IMR-90 (cell line): ENCODE measurements around the gene CRAMP1. TPM values are rescaled to one million over a fixed set of nuclear protein-coding genes. Genes with fewer than 3 reads are reported as not detected.

Source experiments
- ATAC-seq: fragments of 200-7000 bp; cut with Tn5 transposase; 2 replicates; pipeline ENCODE4 v1.9.1; 2020; ENCODE audit warnings: low read depth, mild to moderate bottlenecking, moderate library complexity
- BruUV-seq: library from RNA; stranded (reverse); fragments of 400-500 nt; replicated peaks from 2 replicates; lab custom pipeline; 2021; lab: Mats Ljungman, UMichigan
- CTCF ChIA-PET: fragments of 300-600 bp; formaldehyde crosslinking; extraction: SDS; loops from one replicate; lab custom pipeline; 2021; ENCODE audit warnings: antibody characterized with exemption; lab: Yijun Ruan, JAX
- POLR2A ChIA-PET: fragments of 300-600 bp; sonication (Branson Sonifier 250); formaldehyde crosslinking; loops from one replicate; lab custom pipeline; 2022; ENCODE audit warnings: antibody characterized with exemption; ENCODE audit not compliant: unreplicated experiment; lab: Charles Lee
- DNase-seq: peaks from one replicate; pipeline ENCODE4 v3.0.0; 2013
- H2AFZ ChIP-seq: replicated peaks from 2 replicates; pipeline ENCODE3; 2013; ENCODE audit warnings: low read length, mild to moderate bottlenecking; ENCODE audit not compliant: poor library complexity
- H2AK5ac ChIP-seq: 2 replicates; pipeline ENCODE4 v1.6.1; 2013; ENCODE audit warnings: low read depth, low read length, inconsistent platforms
- H2AK9ac ChIP-seq: replicated peaks from 2 replicates; pipeline ENCODE3; 2013; ENCODE audit warnings: mild to moderate bottlenecking, low read depth, low read length, moderate library complexity; ENCODE audit not compliant: poor library complexity
- H2BK120ac ChIP-seq: 2 replicates; pipeline ENCODE4 v1.6.1; 2013; ENCODE audit warnings: low read depth, low read length, inconsistent platforms
- H2BK15ac ChIP-seq: 3 replicates; pipeline ENCODE4 v1.6.1; 2013; ENCODE audit warnings: low read depth, low read length, inconsistent platforms
- H2BK20ac ChIP-seq: 2 replicates; pipeline ENCODE4 v1.6.1; 2013; ENCODE audit warnings: low read depth, mild to moderate bottlenecking, inconsistent platforms, low read length, moderate library complexity
- H2BK5ac ChIP-seq: 2 replicates; pipeline ENCODE4 v1.6.1; 2013; ENCODE audit warnings: mild to moderate bottlenecking, low read depth, low read length, inconsistent platforms; ENCODE audit not compliant: poor library complexity, severe bottlenecking
- H3K14ac ChIP-seq: replicated peaks from 2 replicates; pipeline ENCODE4 v1.6.1; 2013; ENCODE audit warnings: low read depth, low read length, inconsistent platforms
- H3K18ac ChIP-seq: 2 replicates; pipeline ENCODE4 v1.6.1; 2013; ENCODE audit warnings: low read depth, low read length, control low read depth
- H3K23ac ChIP-seq: 2 replicates; pipeline ENCODE4 v1.6.1; 2013; ENCODE audit warnings: low read depth, low read length, inconsistent platforms
- H3K27ac ChIP-seq: 2 replicates; pipeline ENCODE4 v1.5.1; 2013; ENCODE audit warnings: mild to moderate bottlenecking, control low read depth, low read length; ENCODE audit not compliant: insufficient read depth
- H3K27me3 ChIP-seq: 2 replicates; pipeline ENCODE4 v1.6.1; 2013; ENCODE audit warnings: low read length; ENCODE audit not compliant: control insufficient read depth, insufficient read depth
- H3K36me3 ChIP-seq: 2 replicates; pipeline ENCODE4 v1.6.1; 2013; ENCODE audit warnings: low read length, mixed read lengths; ENCODE audit not compliant: control insufficient read depth, insufficient read depth
- H3K4ac ChIP-seq: 2 replicates; pipeline ENCODE4 v1.6.1; 2013; ENCODE audit warnings: low read depth, low read length, inconsistent platforms
- H3K4me1 ChIP-seq: 2 replicates; pipeline ENCODE4 v1.6.1; 2013; ENCODE audit warnings: low read length, mixed read lengths; ENCODE audit not compliant: control insufficient read depth, insufficient read depth
- H3K4me2 ChIP-seq: 2 replicates; pipeline ENCODE4 v1.6.1; 2013; ENCODE audit warnings: low read depth, mild to moderate bottlenecking, control low read depth, low read length, moderate library complexity
- H3K4me3 ChIP-seq: 2 replicates; pipeline ENCODE4 v1.5.1; 2013; ENCODE audit warnings: low read depth, mild to moderate bottlenecking, control low read depth, low read length, moderate library complexity; ENCODE audit not compliant: insufficient read depth
- H3K56ac ChIP-seq: 2 replicates; pipeline ENCODE4 v1.6.1; 2013; ENCODE audit warnings: low read length, inconsistent platforms; ENCODE audit not compliant: insufficient read depth; ENCODE audit errors: extremely low read depth
- H3K79me1 ChIP-seq, 2 experiments: 2 replicates each; pipeline ENCODE4 v1.6.1; 2013; ENCODE audit warnings: low read length in 2 of 2, inconsistent platforms in 1 of 2, low read depth in 1 of 2
- H3K9ac ChIP-seq: 2 replicates; pipeline ENCODE4 v1.6.1; 2013; ENCODE audit warnings: low read depth, low read length, control low read depth
- H3K9me1 ChIP-seq: 2 replicates; pipeline ENCODE4 v1.6.1; 2013; ENCODE audit warnings: low read length, inconsistent platforms; ENCODE audit not compliant: insufficient read depth
- H3K9me3 ChIP-seq: 2 replicates; pipeline ENCODE4 v1.6.1; 2013; ENCODE audit warnings: low read length; ENCODE audit not compliant: control insufficient read depth, insufficient read depth
- H4K20me1 ChIP-seq: 2 replicates; pipeline ENCODE4 v1.6.1; 2013; ENCODE audit warnings: low read length, inconsistent platforms; ENCODE audit not compliant: insufficient read depth
- H4K5ac ChIP-seq: 2 replicates; pipeline ENCODE4 v1.6.1; 2013; ENCODE audit warnings: mild to moderate bottlenecking, low read depth, low read length, control low read depth
- H4K8ac ChIP-seq, 2 experiments: 2 replicates each; pipeline ENCODE4 v1.6.1; 2013; ENCODE audit warnings: low read depth in 2 of 2, low read length in 2 of 2, control low read depth in 1 of 2, inconsistent platforms in 1 of 2
- H4K91ac ChIP-seq: 2 replicates; pipeline ENCODE4 v1.6.1; 2013; ENCODE audit warnings: low read depth, low read length, inconsistent platforms; ENCODE audit not compliant: insufficient read depth
- CEBPB ChIP-seq: IDR thresholded peaks from 2 replicates; pipeline ENCODE4 v1.6.1; 2012; ENCODE audit warnings: low read depth, low read length, improper control_type of control experiment
- FOS ChIP-seq: fragments of 150-350 bp; IDR thresholded peaks from 2 replicates; pipeline ENCODE4 v1.6.1; 2016; ENCODE audit warnings: low read depth, low read length
- MAFK ChIP-seq: IDR thresholded peaks from 2 replicates; pipeline ENCODE4 v1.6.1; 2012; ENCODE audit warnings: low read depth, low read length, improper control_type of control experiment
- SMC3 ChIP-seq: fragments of 150-350 bp; IDR thresholded peaks from 2 replicates; pipeline ENCODE4 v1.6.1; 2016; ENCODE audit warnings: low read depth, mild to moderate bottlenecking, antibody characterized with exemption, low read length, moderate library complexity
- WGBS, 2 experiments: methylation state at CpG; one replicate each; pipeline versions ENCODE4 v1.1.5 to v1.1.7; 2013; ENCODE audit warnings: missing lambda C conversion rate in 2 of 2; ENCODE audit not compliant: insufficient read length in 1 of 2; ENCODE audit errors: extremely low coverage in 2 of 2; 5-methylcytosine and 5-hydroxymethylcytosine counted together
- dilution Hi-C: fragments of 300-500 bp; cut with HindIII; formaldehyde crosslinking; loops from one replicate; pipeline ENCODE4 v1.14.3; 2018; ENCODE audit warnings: low sequenced_read_pairs; ENCODE audit not compliant: unreplicated experiment
- in situ Hi-C: fragments of 300-500 bp; cut with MboI; formaldehyde crosslinking; loops from 3 replicates; pipeline ENCODE4 v1.14.3; 2019; ENCODE audit warnings: low sequenced_read_pairs, inconsistent platforms, mixed read lengths
- intact Hi-C: fragments of 100-400 bp; cut with micrococcal nuclease; formaldehyde crosslinking; loops from 2 replicates; pipeline ENCODE4 v1.10.0; 2022
- polyA plus RNA-seq, 3 experiments: library from polyadenylated mRNA; depleted of rRNA; stranded (reverse); fragments of >200 nt; gene quantifications; 2 replicates each; pipeline ENCODE4 v1.2.3, GENCODE V29; 2012; ENCODE audit warnings: low replicate concordance in 1 of 3
- total RNA-seq: library from RNA; depleted of rRNA; stranded (reverse); fragments of >200 nt; gene quantifications from 2 replicates; pipeline ENCODE4 v1.2.3, GENCODE V29; 2012
- TF ChIP-seq, protein P1 (sequence below): conservative IDR thresholded peaks from 2 replicates; pipeline ENCODE4 v1.5.1; 2012; ENCODE audit warnings: mild to moderate bottlenecking, low read depth, low read length, improper control_type of control experiment
- TF ChIP-seq, protein P2 (sequence below): fragments of 150-350 bp; IDR thresholded peaks from 2 replicates; pipeline ENCODE4 v1.6.1; 2016; ENCODE audit warnings: low read depth, mild to moderate bottlenecking, low read length, moderate library complexity, borderline replicate concordance

The CRAMP1 gene
- total and polyA plus RNA-seq, 2 of the 4 experiments (the other 2 are of a cell fraction), result 3.2 to 12.0 TPM

DNA sequence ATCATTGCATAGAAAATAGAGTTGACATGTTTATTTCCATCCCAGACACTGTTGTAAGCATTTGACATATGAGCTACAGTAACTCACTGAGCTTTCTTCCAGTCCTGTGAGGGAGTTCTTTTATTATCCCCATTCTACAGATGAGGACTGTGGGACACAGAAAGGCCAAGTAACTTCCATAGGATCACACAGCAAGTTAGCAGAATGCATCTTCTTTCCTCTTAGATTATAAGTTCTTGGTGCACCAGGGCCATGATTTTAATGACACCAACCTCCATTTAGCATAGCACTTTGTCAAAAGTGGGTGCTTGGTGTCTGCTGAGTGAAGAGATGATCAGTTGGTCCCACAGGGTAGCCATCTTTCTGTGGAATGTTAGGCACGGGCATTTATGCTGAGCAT is 78.7 kb downstream of the CRAMP1 start:
- no peak overlapping the region for H4K8ac ChIP-seq
- in situ Hi-C loops, result no loop called here
- no peak overlapping the region for H3K56ac ChIP-seq
- no peak overlapping the region for H3K14ac ChIP-seq
- DNase-seq (no peak), ATAC-seq (no peak)
- TF ChIP-seq SMC3 (no peak), CEBPB (no peak), FOS (no peak), MAFK (no peak)
- TF ChIP-seq, protein P1, sequence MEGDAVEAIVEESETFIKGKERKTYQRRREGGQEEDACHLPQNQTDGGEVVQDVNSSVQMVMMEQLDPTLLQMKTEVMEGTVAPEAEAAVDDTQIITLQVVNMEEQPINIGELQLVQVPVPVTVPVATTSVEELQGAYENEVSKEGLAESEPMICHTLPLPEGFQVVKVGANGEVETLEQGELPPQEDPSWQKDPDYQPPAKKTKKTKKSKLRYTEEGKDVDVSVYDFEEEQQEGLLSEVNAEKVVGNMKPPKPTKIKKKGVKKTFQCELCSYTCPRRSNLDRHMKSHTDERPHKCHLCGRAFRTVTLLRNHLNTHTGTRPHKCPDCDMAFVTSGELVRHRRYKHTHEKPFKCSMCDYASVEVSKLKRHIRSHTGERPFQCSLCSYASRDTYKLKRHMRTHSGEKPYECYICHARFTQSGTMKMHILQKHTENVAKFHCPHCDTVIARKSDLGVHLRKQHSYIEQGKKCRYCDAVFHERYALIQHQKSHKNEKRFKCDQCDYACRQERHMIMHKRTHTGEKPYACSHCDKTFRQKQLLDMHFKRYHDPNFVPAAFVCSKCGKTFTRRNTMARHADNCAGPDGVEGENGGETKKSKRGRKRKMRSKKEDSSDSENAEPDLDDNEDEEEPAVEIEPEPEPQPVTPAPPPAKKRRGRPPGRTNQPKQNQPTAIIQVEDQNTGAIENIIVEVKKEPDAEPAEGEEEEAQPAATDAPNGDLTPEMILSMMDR, result no peak
- TF ChIP-seq, protein P2, sequence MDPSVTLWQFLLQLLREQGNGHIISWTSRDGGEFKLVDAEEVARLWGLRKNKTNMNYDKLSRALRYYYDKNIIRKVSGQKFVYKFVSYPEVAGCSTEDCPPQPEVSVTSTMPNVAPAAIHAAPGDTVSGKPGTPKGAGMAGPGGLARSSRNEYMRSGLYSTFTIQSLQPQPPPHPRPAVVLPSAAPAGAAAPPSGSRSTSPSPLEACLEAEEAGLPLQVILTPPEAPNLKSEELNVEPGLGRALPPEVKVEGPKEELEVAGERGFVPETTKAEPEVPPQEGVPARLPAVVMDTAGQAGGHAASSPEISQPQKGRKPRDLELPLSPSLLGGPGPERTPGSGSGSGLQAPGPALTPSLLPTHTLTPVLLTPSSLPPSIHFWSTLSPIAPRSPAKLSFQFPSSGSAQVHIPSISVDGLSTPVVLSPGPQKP, result no peak
- peaks cover 36% of the 10 kb centered on the region for H3K36me3 ChIP-seq
- ChIA-PET POLR2A (no interaction called here), CTCF (interaction anchor here (1.2 to 1.3 kb wide), 2 partner anchors 14 to 16 kb away, joined by 5 to 7 read pairs; partner anchors contain the start of gene MAPK8IP3)
- H4K91ac ChIP-seq, result no peak overlapping the region
- H2AK5ac ChIP-seq, result no peak overlapping the region
- H2BK15ac ChIP-seq, result no peak overlapping the region
- H3K27ac ChIP-seq, result no peak overlapping the region
- H2BK120ac ChIP-seq, result no peak overlapping the region
- no peak overlapping the region for H3K23ac ChIP-seq
- dilution Hi-C loops, result no loop called here
- no peak overlapping the region for H3K4me3 ChIP-seq
- peaks cover 10% of the 10 kb centered on the region for H3K4me1 ChIP-seq
- no peaks in the 10 kb centered on the region for H3K27me3 ChIP-seq
- peaks cover 5% of the 10 kb centered on the region; the same call in 1 of the 2 replicates for H3K9me1 ChIP-seq
- no peak overlapping the region for H3K18ac ChIP-seq
- no peak overlapping the region for H2AFZ ChIP-seq
- H3K9ac ChIP-seq, result no peak overlapping the region
- BruUV-seq, result no TSS peak
- no peaks in the 10 kb centered on the region; the same call in 1 of the 2 replicates for H3K9me3 ChIP-seq
- H2AK9ac ChIP-seq, result no peak overlapping the region
- no peak overlapping the region for H2BK20ac ChIP-seq
- peaks cover 41 to 83% of the 10 kb centered on the region in 2 experiments for H3K79me1 ChIP-seq
- H2BK5ac ChIP-seq, result no peak overlapping the region
- intact Hi-C loops, result no loop called here
- H3K4me2 ChIP-seq, result no peak overlapping the region
- 100% methylated on average over 1 of the region's 1 CpG; no CpG with 5 or more reads in 1 of the 2 experiments for WGBS, 2 experiments
- H3K4ac ChIP-seq, result no peak overlapping the region
- H4K20me1 ChIP-seq, result peaks cover 37% of the 10 kb centered on the region
- no peak overlapping the region for H4K5ac ChIP-seq
